ENCODE results near the gene BIRC3.

The BIRC3 gene

DNA sequence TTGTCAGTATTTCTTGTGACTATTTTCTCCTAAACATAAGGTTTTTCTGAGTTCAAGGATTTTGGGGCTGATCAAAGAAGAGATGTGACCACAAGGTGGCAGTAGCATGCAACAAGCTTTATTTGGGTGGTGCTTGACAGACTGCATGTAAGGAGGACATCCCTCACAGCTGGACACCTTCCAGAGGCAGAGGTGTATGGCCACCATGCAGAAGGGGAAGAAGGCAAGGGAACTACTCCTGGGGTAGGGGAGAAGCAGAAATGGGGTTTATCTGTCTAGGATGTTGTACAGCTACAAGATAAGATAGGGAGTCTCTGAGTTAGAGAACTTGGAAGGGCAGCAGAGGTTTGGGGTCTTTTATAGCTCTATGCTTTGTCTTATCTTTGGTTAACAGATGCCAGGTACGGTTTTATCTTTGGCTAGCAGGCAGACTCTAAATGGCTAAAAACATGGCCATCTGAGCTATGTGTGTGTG lies 24.6 kb downstream of the BIRC3 start:
- Histone ChIP-seq H3K36me3 (ENCODE audit: control insufficient read depth, insufficient read depth, low read length) (peaks cover 16% of the 10 kb centered on the region), H3K4me1 (ENCODE audit: control insufficient read depth, insufficient read depth, low read length, poor library complexity, severe bottlenecking) (peaks cover 6% of the 10 kb centered on the region), H3K27ac (ENCODE audit: insufficient read depth, low read length, poor library complexity, severe bottlenecking) (no peak overlapping the region), H3K9me3 (ENCODE audit: control insufficient read depth, low read length) (no peaks in the 10 kb centered on the region), H3K4me3 (ENCODE audit: insufficient read depth, low read depth, low read length, poor library complexity, severe bottlenecking) (no peak overlapping the region), H3K27me3 (replicated peaks; ENCODE audit: control insufficient read depth, insufficient read depth, low read length, poor library complexity, severe bottlenecking) (no peaks in the 10 kb centered on the region)
- peak; percentile 42 to 54 (median 45) for DNase-seq

DNA sequence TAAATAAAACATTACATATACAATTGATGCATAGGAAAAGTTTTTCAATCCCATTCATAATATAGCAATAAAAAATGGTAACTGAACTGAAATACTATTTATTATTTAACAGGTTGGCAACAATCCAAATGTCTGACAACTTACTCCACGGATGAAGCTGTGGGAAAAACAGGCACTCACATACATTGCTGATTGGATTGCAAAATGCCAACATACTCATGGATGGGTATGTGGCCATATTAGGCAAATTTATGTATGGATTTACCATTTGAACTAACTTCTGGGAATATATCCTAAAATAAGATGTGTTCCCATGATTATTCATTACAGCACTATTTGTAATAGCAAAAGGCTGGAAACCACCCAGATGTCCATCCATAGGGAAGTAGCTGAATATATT lies 26.5 kb downstream of the BIRC3 start:
- Histone ChIP-seq H3K9me3 (ENCODE audit: control insufficient read depth, low read length) (no peaks in the 10 kb centered on the region), H3K27me3 (replicated peaks; ENCODE audit: control insufficient read depth, insufficient read depth, low read length, poor library complexity, severe bottlenecking) (no peaks in the 10 kb centered on the region), H3K4me1 (ENCODE audit: control insufficient read depth, insufficient read depth, low read length, poor library complexity, severe bottlenecking) (peaks cover 10% of the 10 kb centered on the region), H3K4me3 (ENCODE audit: insufficient read depth, low read depth, low read length, poor library complexity, severe bottlenecking) (no peak overlapping the region), H3K27ac (ENCODE audit: insufficient read depth, low read length, poor library complexity, severe bottlenecking) (no peak overlapping the region), H3K36me3 (ENCODE audit: control insufficient read depth, insufficient read depth, low read length) (no peaks in the 10 kb centered on the region)
- no peak for DNase-seq

GRCh38 chr11:102345904-102346303 lies 28.6 kb downstream of the BIRC3 start:
- DNase-seq = peak in 2 of 3 donors; percentile 28 to 32
- Histone ChIP-seq H3K36me3 (ENCODE audit: control insufficient read depth, insufficient read depth, low read length) (no peaks in the 10 kb centered on the region), H3K4me1 (ENCODE audit: control insufficient read depth, insufficient read depth, low read length, poor library complexity, severe bottlenecking) (peaks cover 11% of the 10 kb centered on the region), H3K9me3 (ENCODE audit: control insufficient read depth, low read length) (no peaks in the 10 kb centered on the region), H3K27ac (ENCODE audit: insufficient read depth, low read length, poor library complexity, severe bottlenecking) (peak overlapping the region; percentile 92), H3K27me3 (replicated peaks; ENCODE audit: control insufficient read depth, insufficient read depth, low read length, poor library complexity, severe bottlenecking) (no peaks in the 10 kb centered on the region), H3K4me3 (ENCODE audit: insufficient read depth, low read depth, low read length, poor library complexity, severe bottlenecking) (peak overlapping the region; percentile 74)

DNA sequence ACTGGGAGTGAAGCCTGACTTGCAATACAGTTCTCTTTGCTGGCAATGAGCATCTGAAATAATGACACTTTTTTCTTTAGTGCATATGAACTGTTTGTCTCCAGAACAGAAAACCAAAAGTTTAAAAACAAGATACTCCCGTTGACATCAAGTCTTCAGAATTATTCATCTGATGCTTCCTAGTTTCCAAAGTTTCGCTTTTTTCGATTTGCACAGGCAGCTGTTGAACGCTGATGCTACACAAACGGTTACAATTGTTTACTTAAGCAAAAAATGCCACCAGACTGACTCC lies 29.1 kb downstream of the BIRC3 start:
- Histone ChIP-seq H3K36me3 (ENCODE audit: control insufficient read depth, insufficient read depth, low read length) (no peaks in the 10 kb centered on the region), H3K4me1 (ENCODE audit: control insufficient read depth, insufficient read depth, low read length, poor library complexity, severe bottlenecking) (peaks cover 11% of the 10 kb centered on the region), H3K27ac (ENCODE audit: insufficient read depth, low read length, poor library complexity, severe bottlenecking) (peak overlapping the region; percentile 92), H3K27me3 (replicated peaks; ENCODE audit: control insufficient read depth, insufficient read depth, low read length, poor library complexity, severe bottlenecking) (no peaks in the 10 kb centered on the region), H3K9me3 (ENCODE audit: control insufficient read depth, low read length) (no peaks in the 10 kb centered on the region), H3K4me3 (ENCODE audit: insufficient read depth, low read depth, low read length, poor library complexity, severe bottlenecking) (peak overlapping the region; percentile 74)
- DNase-seq = no peak

DNA sequence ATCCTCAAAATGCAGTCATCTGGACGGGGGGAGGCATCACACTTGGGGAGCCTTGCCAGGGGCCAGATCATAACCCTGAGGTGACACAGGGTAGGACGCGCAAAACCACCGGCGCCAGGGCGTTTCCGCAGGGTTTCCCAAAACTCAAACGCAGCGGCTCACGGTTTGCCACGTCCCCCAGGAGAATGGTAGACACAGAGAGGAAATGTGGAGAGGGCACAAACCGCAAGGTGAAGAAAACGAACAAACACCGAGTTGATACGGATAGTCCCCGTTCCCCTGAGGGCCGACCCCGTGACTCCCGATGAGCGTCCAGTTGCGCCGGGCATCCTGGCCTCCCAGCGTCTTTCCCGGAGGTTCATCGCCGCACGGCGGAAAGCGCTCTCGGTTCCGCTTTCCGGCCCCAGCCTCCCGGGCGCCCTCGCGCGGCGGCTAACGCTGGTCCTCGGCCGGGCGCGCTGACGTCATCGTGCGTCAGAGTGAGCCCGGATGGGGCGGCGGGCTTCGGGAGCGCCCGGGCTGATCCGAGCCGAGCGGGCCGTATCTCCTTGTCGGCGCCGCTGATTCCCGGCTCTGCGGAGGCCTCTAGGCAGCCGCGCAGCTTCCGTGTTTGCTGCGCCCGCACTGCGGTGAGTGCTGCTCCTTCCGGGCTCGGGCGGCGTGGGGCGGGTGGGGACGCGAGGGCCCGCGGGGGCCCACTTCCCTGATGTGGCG lies 29.6 kb downstream of the BIRC3 start, which contains the start of gene BIRC2:
Gene BIRC2 (plus strand): TSS at position 467 of the 714 bp plus-strand sequence. CDS start 2,641 bp downstream, outside the sequence.
- H3K36me3 ChIP-seq (ENCODE audit: control insufficient read depth, insufficient read depth, low read length) = peaks cover 2% of the 10 kb centered on the region
- H3K27me3 ChIP-seq (replicated peaks; ENCODE audit: control insufficient read depth, insufficient read depth, low read length, poor library complexity, severe bottlenecking) = no peaks in the 10 kb centered on the region
- peak; percentile 93 to 96 (median 96) for DNase-seq
- peak within 1 kb of the TSS; percentile 74 for H3K4me3 ChIP-seq (ENCODE audit: insufficient read depth, low read depth, low read length, poor library complexity, severe bottlenecking)
- peaks cover 11% of the 10 kb centered on the region for H3K4me1 ChIP-seq (ENCODE audit: control insufficient read depth, insufficient read depth, low read length, poor library complexity, severe bottlenecking)
- H3K27ac ChIP-seq (ENCODE audit: insufficient read depth, low read length, poor library complexity, severe bottlenecking) = peak within 1 kb of the TSS; percentile 92
- no peaks in the 10 kb centered on the region for H3K9me3 ChIP-seq (ENCODE audit: control insufficient read depth, low read length)

GRCh38 chr11:102347462-102348370 lies 30.4 kb downstream of the BIRC3 start:
- Histone ChIP-seq H3K36me3 (ENCODE audit: control insufficient read depth, insufficient read depth, low read length) (peaks cover 3% of the 10 kb centered on the region), H3K27ac (ENCODE audit: insufficient read depth, low read length, poor library complexity, severe bottlenecking) (peak overlapping the region; percentile 92), H3K27me3 (replicated peaks; ENCODE audit: control insufficient read depth, insufficient read depth, low read length, poor library complexity, severe bottlenecking) (no peaks in the 10 kb centered on the region), H3K4me1 (ENCODE audit: control insufficient read depth, insufficient read depth, low read length, poor library complexity, severe bottlenecking) (peaks cover 11% of the 10 kb centered on the region), H3K4me3 (ENCODE audit: insufficient read depth, low read depth, low read length, poor library complexity, severe bottlenecking) (peak overlapping the region; percentile 74), H3K9me3 (ENCODE audit: control insufficient read depth, low read length) (no peaks in the 10 kb centered on the region)
- no peak for DNase-seq

DNA sequence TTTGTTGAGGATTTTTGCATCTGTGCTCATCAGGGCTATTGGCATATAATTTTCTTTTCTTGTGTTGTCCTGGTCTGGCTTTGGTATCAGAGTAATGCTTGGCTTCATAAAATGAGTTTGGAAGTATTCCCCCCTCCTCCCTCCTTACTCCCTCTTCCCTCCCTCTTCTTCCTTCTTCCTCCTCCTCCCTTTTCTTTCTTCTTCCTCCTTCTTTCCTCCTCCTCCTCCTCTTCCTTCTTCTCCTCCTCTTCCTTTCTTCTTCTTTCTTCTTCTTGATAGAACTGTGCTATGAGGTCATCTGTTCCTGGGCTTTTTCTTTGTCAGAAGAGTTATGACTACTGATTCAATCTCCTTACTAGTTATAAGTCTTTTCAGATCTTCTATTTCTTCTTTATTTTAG lies 39.8 kb downstream of the BIRC3 start:
- peaks cover 10% of the 10 kb centered on the region for H3K4me1 ChIP-seq (ENCODE audit: control insufficient read depth, insufficient read depth, low read length, poor library complexity, severe bottlenecking)
- H3K4me3 ChIP-seq (ENCODE audit: insufficient read depth, low read depth, low read length, poor library complexity, severe bottlenecking) = no peak overlapping the region
- no peaks in the 10 kb centered on the region for H3K9me3 ChIP-seq (ENCODE audit: control insufficient read depth, low read length)
- no peaks in the 10 kb centered on the region for H3K27me3 ChIP-seq (replicated peaks; ENCODE audit: control insufficient read depth, insufficient read depth, low read length, poor library complexity, severe bottlenecking)
- no peak for DNase-seq
- no peak overlapping the region for H3K27ac ChIP-seq (ENCODE audit: insufficient read depth, low read length, poor library complexity, severe bottlenecking)
- peaks cover 7% of the 10 kb centered on the region for H3K36me3 ChIP-seq (ENCODE audit: control insufficient read depth, insufficient read depth, low read length)

DNA sequence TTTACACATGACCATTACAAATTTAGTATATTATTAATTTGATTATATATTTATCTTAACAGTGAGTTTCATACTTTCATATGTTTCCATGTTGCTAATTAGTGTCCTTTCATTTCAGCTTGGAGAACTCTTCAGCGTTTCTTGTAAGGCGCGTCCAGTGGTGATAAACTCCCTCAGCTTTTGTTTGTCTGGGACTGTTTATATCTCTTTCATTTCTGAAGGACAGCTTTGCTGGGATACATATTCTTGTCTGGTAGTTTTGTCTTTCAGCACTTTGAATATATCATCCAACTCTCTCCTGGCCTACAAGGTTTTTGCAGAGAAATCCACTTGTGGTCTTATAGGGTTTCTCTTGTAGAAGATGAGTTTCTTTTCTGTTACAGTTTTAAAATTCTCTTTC lies 42.1 kb downstream of the BIRC3 start:
- Histone ChIP-seq H3K4me3 (ENCODE audit: insufficient read depth, low read depth, low read length, poor library complexity, severe bottlenecking) (no peak overlapping the region), H3K27ac (ENCODE audit: insufficient read depth, low read length, poor library complexity, severe bottlenecking) (no peak overlapping the region), H3K9me3 (ENCODE audit: control insufficient read depth, low read length) (no peaks in the 10 kb centered on the region), H3K27me3 (replicated peaks; ENCODE audit: control insufficient read depth, insufficient read depth, low read length, poor library complexity, severe bottlenecking) (no peaks in the 10 kb centered on the region), H3K36me3 (ENCODE audit: control insufficient read depth, insufficient read depth, low read length) (peaks cover 17% of the 10 kb centered on the region), H3K4me1 (ENCODE audit: control insufficient read depth, insufficient read depth, low read length, poor library complexity, severe bottlenecking) (peaks cover 10% of the 10 kb centered on the region)
- no peak for DNase-seq

DNA sequence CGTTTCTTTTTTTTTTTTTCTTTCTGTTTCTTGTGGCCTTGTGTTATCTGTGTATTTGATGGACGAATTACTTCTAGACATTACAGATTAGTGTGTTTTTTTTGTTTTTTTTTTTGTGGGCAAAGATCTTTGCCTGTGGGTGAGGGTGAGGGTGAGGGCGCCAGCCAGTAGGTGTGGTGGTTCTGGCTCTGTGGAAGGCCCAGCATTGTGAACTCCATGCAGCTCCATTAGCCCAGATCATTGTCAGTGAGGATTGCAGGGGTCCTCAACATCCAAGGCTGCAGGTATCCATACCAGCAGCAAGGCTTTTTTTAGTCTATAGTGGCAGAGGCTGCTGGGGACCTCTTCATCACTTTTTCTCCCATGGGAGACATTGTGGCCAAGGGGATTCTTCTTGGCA lies 43.4 kb downstream of the BIRC3 start:
- peak overlapping the region; percentile 63 for H3K27ac ChIP-seq (ENCODE audit: insufficient read depth, low read length, poor library complexity, severe bottlenecking)
- H3K4me1 ChIP-seq (ENCODE audit: control insufficient read depth, insufficient read depth, low read length, poor library complexity, severe bottlenecking) = peaks cover 10% of the 10 kb centered on the region
- peaks cover 25% of the 10 kb centered on the region for H3K36me3 ChIP-seq (ENCODE audit: control insufficient read depth, insufficient read depth, low read length)
- no peak overlapping the region for H3K4me3 ChIP-seq (ENCODE audit: insufficient read depth, low read depth, low read length, poor library complexity, severe bottlenecking)
- no peaks in the 10 kb centered on the region for H3K27me3 ChIP-seq (replicated peaks; ENCODE audit: control insufficient read depth, insufficient read depth, low read length, poor library complexity, severe bottlenecking)
- no peaks in the 10 kb centered on the region for H3K9me3 ChIP-seq (ENCODE audit: control insufficient read depth, low read length)
- peak in 1 of 3 donors; percentile 32 for DNase-seq

Data from effector memory CD4-positive, alpha-beta T cell (primary cell).